Measurements from ENCODE around the gene ANP32B.
"Not testable (repeated sequence)": the region's sequence is repeated elsewhere in the genome, so short reads cannot be mapped to it uniquely, and the experiment has no call there.

ANP32B gene

DNA sequence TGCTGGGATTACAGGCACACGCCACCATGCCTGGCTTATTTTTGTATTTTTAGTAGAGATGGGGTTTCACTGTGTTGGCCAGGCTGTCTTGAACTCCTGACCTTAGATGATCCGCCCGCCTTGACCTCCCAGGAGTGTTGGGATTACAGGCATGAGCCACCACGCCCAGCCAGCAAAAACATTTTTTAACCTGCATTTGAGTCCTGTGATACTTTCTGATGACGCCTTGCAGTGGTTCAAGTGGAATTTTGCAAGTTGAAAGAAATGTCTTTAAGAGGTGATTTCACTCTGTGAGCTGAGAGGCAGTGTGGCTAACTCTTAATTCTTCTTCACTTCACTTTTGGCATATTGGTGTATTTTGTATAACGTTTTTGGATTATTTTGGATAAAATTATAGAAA, 9.1 kb downstream of the ANP32B start:
- no peak for DNase-seq (ENCODE audit: low spot score)

- DNase-seq (ENCODE audit: low spot score), result no peak
Observed at GRCh38 chr9:97993000-97993399, 9.9 kb downstream of the ANP32B start.

DNA sequence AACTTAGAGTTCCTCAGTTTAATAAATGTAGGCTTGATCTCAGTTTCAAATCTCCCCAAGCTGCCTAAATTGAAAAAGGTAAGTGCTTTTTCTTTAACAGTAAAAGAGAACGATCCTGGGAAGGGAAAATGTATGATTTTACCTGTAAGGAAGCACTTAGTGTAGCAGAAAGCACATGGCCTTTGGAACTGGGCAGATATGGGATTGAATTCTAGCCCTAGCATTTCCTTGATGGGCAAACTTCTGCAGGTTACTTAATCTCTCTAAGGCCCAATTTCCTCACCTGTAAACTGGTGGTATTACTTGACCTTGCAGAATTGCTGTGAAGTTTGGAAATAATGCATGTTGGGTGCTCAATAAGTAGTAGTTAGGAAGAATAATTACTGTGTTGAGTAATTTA, 11.6 kb downstream of the ANP32B start:
- DNase-seq (ENCODE audit: low spot score), result no peak

GRCh38 chr9:97996676-97997075, 13.5 kb downstream of the ANP32B start:
- DNase-seq (ENCODE audit: low spot score), result not testable (repeated sequence)

- DNase-seq (ENCODE audit: low spot score), result no peak
Observed at GRCh38 chr9:97997330-97998276, 14.5 kb downstream of the ANP32B start.

GRCh38 chr9:98002808-98003207, 19.7 kb downstream of the ANP32B start:
- DNase-seq (ENCODE audit: low spot score), result peak; percentile 60

DNA sequence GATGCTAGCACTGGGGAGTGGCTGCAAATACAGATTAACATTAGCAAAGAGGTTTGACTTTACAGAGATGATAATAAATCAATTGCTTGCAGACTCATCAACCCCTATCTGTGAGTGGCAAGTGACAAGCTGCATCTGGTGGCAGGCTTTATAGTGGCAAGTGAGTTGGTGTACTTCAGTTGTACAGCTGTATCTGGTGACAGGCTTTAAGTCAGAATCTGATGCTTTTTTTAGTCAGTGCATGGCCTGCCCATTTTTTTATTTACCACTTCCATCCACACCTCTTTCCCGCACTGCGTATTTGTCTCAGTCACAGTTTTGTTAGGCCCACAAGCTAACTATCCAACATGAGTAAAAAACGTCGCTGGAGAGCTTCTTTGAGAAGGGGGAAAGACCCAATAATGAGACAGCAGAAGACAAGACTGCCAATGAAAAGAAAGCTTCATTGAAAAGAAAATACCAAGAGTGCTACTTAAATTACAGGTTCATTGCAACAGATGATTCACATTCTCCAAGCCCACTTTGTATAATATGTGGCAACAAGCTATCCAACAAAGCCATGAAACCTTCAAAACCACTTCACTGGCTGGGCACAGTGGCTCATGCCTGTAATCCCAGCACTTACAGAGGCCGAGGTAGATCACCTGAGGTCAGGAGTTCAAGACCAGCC, 23.1 kb downstream of the ANP32B start:
- DNase-seq (ENCODE audit: low spot score), result no peak

DNA sequence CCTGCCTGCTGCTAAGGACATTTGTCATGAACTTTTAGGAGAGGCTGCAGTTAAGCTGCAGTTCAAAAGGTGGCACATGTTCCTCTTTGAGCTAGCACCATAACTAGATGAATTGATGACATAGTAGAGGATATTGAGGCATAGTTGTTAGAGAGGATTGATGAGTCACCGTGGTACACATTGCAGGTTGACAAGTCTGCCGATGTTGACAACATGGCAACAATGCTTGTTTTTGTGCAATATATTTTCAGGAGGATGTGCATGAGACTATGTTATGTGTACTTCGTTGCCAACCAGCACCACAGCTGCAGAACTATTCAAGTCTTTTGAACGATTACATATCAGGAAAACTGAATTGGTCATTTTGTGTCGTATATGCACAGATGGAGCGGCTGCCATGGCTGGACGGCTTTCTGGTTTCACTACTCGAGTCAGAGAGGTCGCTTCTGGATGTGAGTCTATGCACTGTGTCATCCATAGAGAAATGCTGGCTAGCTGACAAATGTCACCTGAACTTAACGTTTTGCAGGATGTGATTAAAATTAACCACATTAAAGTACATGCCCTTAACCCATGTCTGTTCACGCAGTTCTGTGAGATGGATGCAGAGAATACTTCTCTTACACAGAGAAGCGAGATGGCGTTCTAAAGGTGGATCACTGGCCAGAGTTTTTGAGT, 24.2 kb downstream of the ANP32B start:
- DNase-seq (ENCODE audit: low spot score), result peak; percentile 22

- DNase-seq (ENCODE audit: low spot score), result no peak
Observed at GRCh38 chr9:98008764-98009163, 25.6 kb downstream of the ANP32B start.

DNA sequence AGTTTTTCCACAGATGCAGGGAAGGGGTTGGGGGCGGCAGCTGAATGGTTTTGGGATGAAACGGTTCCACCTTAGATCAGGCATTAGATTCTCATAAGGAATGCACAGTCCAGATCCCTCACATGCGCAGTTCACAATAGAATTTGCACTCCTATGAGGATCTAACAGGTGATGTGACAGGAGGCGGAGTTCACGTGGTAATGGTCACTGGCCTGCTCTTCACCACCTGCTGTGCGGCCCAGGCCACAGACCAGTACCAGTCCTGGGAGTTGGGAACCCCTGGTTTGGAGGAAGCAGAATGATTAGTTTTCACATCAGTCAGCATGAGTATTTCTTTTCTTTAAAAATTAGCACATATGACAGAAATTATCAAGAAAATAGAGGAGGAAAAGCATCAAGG, 26.3 kb downstream of the ANP32B start:
- no peak for DNase-seq (ENCODE audit: low spot score)

DNA sequence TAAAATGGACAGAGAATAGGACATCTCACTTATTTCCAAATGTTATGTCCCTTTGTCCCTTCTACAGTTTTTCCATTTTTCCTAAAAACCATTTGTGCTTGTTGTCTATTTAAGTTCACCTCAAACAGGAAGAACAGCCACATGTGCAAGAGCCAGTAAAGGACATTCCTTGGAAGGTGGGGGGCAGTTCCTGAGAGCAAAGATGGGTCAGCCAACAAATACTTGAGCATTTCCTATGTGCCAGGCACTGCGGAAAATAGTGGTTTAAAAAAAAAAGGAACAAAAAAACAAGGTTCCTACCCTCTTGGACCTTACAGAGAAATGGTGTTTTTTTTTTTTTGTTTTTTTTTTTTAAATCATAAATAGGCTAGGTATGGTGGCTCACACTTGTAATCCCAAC, 26.8 kb downstream of the ANP32B start:
- no peak for DNase-seq (ENCODE audit: low spot score)

DNA sequence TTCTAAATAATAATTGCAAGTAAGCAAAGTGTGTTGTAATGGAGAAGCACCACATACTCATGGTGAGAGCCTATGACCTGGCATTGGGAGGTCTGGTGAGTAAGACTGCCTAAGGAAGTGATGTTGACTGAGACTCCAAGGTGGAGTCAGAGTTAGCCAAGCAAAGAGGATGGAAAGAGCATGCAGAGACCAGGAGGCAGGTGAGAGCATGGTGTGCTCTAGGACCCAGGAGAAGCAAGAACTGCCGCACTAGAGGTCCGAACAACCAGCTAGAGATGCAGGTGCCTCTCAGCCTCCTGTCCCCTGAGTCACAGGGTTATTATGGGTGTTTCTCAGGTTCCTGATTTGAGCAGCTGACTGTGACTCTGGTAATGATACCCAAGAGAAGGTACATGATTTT, 27.3 kb downstream of the ANP32B start:
- no peak for DNase-seq (ENCODE audit: low spot score)

DNA sequence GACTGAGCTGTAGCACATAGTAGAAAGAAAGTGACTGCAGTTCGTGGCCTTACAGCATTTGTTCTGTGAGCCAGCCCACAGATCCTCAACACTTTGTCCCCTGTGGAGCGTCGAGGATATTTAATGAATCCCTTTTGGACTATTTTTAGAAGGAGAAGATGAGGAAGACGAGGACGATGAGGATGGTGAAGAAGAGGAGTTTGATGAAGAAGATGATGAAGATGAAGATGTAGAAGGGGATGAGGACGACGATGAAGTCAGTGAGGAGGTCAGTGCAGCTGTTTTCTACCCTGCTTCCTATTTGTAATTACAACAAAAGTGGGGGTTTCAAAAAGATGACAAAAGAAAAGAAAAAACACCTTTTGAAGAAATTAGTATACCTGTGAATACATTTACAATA, 28.0 kb downstream of the ANP32B start:
- DNase-seq (ENCODE audit: low spot score), result no peak

- DNase-seq (ENCODE audit: low spot score), result no peak
Observed at GRCh38 chr9:98016137-98016680, 33.1 kb downstream of the ANP32B start.

GRCh38 chr9:98017306-98017705, 34.2 kb downstream of the ANP32B start:
- DNase-seq (ENCODE audit: low spot score), result no peak

- DNase-seq (ENCODE audit: low spot score), result no peak
Observed at GRCh38 chr9:98018347-98018746, 35.2 kb downstream of the ANP32B start.

GRCh38 chr9:98019098-98019497, 36.0 kb downstream of the ANP32B start:
- no peak for DNase-seq (ENCODE audit: low spot score)

DNA sequence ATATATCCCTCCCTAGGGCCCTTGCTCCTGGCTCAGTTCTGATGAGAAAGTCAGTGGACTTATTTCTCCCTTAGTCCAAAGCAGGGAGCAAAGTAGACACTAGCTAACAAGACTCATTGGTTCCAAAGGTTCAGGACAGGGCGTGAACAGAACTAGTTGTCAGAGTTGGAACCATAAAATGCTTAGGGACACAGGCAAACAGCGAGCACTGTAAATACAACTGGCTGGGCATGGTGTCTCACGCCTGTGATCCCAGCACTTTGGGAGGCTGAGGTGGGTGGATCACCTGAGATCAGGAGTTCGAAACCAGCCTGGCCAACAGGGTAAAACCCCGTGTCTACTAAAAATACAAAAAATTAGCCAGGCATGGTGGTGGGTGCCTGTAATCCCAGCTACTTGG, 36.7 kb downstream of the ANP32B start:
- not testable (repeated sequence) for DNase-seq (ENCODE audit: low spot score)

- DNase-seq (ENCODE audit: low spot score), result no peak
Observed at GRCh38 chr9:98020476-98021145, 37.5 kb downstream of the ANP32B start.

DNA sequence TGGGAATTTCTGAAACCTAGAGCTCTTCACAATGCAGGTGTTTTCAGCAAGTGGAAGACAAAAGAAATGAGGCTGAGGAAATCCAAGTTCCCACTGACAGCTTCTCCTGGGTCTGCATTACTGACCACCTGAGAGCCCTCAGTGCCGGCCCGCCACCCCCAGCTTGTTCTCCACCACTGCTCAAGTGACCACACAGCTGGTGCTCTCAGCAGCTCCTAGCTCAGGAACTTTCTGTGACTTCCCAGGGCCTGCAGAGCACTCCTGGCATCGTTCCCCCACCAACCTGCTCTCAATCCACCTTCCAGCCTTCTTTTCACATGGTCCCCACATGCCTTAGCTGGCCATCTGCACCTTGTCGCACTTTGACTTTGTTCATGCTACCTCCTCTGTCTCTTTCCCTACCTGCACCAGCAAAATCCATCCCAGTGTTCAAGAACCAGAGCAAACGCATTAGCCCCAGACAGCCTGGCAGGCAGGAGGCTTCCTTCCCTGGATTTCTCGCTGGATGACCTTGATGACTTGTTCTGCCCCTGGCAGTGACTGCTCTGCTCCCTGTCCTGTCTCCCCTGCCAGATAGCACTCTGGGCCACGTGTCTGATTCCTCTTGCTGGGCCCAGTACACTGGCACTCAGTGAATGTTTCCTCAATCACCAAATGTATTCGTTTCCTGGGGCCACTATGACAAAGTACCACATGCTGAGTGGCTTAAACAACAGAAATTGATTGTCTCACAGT, 38.3 kb downstream of the ANP32B start:
- no peak for DNase-seq (ENCODE audit: low spot score)

- DNase-seq (ENCODE audit: low spot score), result no peak
Observed at GRCh38 chr9:98022447-98022846, 39.3 kb downstream of the ANP32B start.
